Progenitor cell of endocrine pancreas (in vitro differentiated cells): ENCODE data around the gene SIAE. TPM values are rescaled to one million over a fixed set of nuclear protein-coding genes. Genes with fewer than 3 reads are reported as not detected.

Experiments used
- DNase-seq: peaks from one replicate; pipeline ENCODE4 v3.0.0; 2021; ENCODE audit warnings: low spot score; ENCODE audit not compliant: unreplicated experiment
- H3K27ac Mint-ChIP-seq: 2 replicates; pipeline ENCODE4 v1.8.0; 2021; ENCODE audit warnings: mild to moderate bottlenecking, moderate library complexity, mixed read lengths
- H3K27me3 Mint-ChIP-seq: 2 replicates; pipeline ENCODE4 v1.8.0; 2021; ENCODE audit warnings: mixed read lengths
- H3K36me3 Mint-ChIP-seq: 2 replicates; pipeline ENCODE4 v1.8.0; 2022; ENCODE audit warnings: mixed read lengths; ENCODE audit not compliant: insufficient read depth
- H3K4me1 Mint-ChIP-seq: 2 replicates; pipeline ENCODE4 v1.8.0; 2021; ENCODE audit warnings: low read depth, mixed read lengths
- H3K4me3 Mint-ChIP-seq: 2 replicates; pipeline ENCODE4 v1.8.0; 2021; ENCODE audit warnings: low read depth, mild to moderate bottlenecking, moderate library complexity, mixed read lengths
- H3K9me3 Mint-ChIP-seq: 2 replicates; pipeline ENCODE4 v1.8.0; 2021; ENCODE audit warnings: low read depth, mixed read lengths
- total RNA-seq: library from RNA; stranded (reverse); gene quantifications from 2 replicates; pipeline ENCODE4 v1.2.1, GENCODE V29; 2021
- TF ChIP-seq, protein P1 (sequence below): fragments of 200-600 bp; sonication (generic); IDR thresholded peaks from one replicate; pipeline ENCODE4 v1.5.0; 2021; ENCODE audit warnings: antibody characterized with exemption, mild to moderate bottlenecking; ENCODE audit not compliant: unreplicated experiment

SIAE gene
- total RNA-seq, 1 donor from 2014 or later, result 8.7 TPM

DNA sequence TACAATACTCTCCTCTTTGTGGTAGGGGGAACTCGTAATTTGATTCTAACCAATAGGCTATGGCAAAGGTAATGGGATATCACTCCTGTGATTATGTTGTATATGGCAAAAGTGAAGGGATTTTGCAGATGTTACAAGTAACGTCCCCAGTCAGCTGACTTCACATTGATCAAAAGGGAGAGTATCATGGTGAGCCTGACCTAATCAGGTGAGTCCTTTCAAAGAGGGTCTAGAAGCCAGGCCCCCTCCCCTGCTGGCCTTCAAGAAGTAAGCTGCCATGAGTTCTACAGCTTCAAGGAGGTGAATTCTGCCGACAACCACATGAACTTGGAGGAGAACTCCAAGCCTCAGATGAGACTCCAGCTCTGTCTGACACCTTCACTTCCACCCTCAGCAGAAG, 30.9 kb downstream of the SIAE start:
- TF ChIP-seq, protein P1, sequence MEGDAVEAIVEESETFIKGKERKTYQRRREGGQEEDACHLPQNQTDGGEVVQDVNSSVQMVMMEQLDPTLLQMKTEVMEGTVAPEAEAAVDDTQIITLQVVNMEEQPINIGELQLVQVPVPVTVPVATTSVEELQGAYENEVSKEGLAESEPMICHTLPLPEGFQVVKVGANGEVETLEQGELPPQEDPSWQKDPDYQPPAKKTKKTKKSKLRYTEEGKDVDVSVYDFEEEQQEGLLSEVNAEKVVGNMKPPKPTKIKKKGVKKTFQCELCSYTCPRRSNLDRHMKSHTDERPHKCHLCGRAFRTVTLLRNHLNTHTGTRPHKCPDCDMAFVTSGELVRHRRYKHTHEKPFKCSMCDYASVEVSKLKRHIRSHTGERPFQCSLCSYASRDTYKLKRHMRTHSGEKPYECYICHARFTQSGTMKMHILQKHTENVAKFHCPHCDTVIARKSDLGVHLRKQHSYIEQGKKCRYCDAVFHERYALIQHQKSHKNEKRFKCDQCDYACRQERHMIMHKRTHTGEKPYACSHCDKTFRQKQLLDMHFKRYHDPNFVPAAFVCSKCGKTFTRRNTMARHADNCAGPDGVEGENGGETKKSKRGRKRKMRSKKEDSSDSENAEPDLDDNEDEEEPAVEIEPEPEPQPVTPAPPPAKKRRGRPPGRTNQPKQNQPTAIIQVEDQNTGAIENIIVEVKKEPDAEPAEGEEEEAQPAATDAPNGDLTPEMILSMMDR, result no peak
- no peak for DNase-seq
- Mint-ChIP-seq H3K27me3 (no peaks in the 10 kb centered on the region), H3K9me3 (no peaks in the 10 kb centered on the region), H3K4me3 (no peak overlapping the region), H3K27ac (no peak overlapping the region), H3K4me1 (peaks cover 3% of the 10 kb centered on the region), H3K36me3 (peaks cover 4% of the 10 kb centered on the region)

DNA sequence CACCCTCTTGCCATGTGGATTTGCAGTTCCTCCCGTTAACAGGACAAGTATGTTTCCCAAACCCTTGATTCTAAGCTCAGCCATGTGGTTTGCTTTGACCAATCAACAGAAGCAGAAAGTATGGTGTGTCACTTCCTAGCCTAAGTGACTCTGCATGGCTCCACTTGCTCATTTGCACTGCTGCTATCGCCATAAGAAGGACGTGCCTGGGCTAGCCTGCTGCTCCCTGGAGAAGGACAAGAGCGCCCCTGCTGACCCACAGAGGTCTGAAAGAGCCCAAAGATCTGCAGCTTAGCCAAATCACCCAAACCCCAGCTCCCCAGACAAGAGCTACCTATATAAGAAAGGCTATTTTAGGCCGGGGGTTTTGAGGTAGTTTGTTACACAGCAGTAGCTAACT, 32.9 kb downstream of the SIAE start:
- H3K27me3 Mint-ChIP-seq, result no peaks in the 10 kb centered on the region
- TF ChIP-seq, protein P1, result no peak
- no peak overlapping the region for H3K4me3 Mint-ChIP-seq
- H3K36me3 Mint-ChIP-seq, result peaks cover 11% of the 10 kb centered on the region
- no peaks in the 10 kb centered on the region for H3K9me3 Mint-ChIP-seq
- no peak overlapping the region for H3K27ac Mint-ChIP-seq
- peaks cover 3% of the 10 kb centered on the region for H3K4me1 Mint-ChIP-seq
- DNase-seq, result no peak

GRCh38 chr11:124639186-124639585, 34.4 kb downstream of the SIAE start:
- Mint-ChIP-seq H3K4me3 (no peak overlapping the region), H3K4me1 (no peaks in the 10 kb centered on the region), H3K9me3 (no peaks in the 10 kb centered on the region), H3K27ac (no peak overlapping the region), H3K36me3 (peaks cover 11% of the 10 kb centered on the region), H3K27me3 (no peaks in the 10 kb centered on the region)
- no peak for DNase-seq
- TF ChIP-seq, protein P1, result no peak

DNA sequence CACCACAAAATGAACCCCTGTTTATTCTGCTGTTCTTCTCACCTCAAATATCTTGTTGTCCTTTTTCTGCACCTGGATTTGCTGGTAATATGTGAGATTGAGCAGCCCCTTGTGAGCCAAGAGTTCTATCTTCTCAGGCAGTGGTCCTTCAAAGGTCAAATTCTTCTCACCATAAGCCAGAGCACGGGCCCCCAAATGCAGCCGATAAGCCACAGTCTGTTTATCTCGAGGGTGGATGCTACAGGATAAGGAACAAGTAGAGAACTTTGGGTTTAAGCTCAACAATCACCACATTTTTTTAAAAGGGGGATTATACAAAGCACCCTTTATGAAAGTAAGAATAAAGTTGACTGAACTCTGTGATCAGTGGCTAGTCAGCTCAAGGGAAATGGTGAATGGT, 35.0 kb downstream of the SIAE start:
- Mint-ChIP-seq H3K36me3 (peaks cover 13% of the 10 kb centered on the region), H3K27ac (no peak overlapping the region), H3K4me1 (no peaks in the 10 kb centered on the region), H3K4me3 (no peak overlapping the region), H3K9me3 (no peaks in the 10 kb centered on the region), H3K27me3 (no peaks in the 10 kb centered on the region)
- TF ChIP-seq, protein P1, result no peak
- no peak for DNase-seq

DNA sequence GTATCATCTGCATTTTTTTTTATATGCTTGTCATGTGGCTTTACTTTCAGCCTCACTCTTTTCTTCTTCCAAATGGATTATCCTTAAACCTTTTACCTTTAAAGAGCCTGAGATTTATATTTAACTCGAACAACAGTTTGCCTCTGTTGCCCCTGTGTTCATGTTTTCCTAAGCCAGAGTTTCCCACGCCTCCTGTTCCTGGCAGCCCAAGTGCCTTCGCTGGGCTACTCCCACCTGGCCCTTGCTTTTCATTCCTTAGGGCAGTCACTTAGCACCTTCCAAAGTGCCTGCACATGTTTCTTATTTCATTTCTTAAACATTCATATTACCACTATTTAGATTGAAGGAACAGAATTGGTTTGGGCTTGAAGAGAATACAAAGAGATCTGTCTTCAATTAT, 37.6 kb downstream of the SIAE start:
- H3K36me3 Mint-ChIP-seq, result peaks cover 30% of the 10 kb centered on the region
- peaks cover 2% of the 10 kb centered on the region for H3K4me1 Mint-ChIP-seq
- no peak for DNase-seq
- H3K27ac Mint-ChIP-seq, result no peak overlapping the region
- no peaks in the 10 kb centered on the region for H3K27me3 Mint-ChIP-seq
- H3K4me3 Mint-ChIP-seq, result no peak overlapping the region
- H3K9me3 Mint-ChIP-seq, result no peaks in the 10 kb centered on the region
- TF ChIP-seq, protein P1, result no peak
